K562 (cell line): ENCODE data around the gene RHEB. TPM values are rescaled to one million over a fixed set of nuclear protein-coding genes. Genes with fewer than 3 reads are reported as not detected.
A peak's percentile ranks its signal among the peaks of the same experiment; 100 is the strongest.

Experiments used
- ARID1B ChIP-seq: fragments of 450-650 bp; IDR thresholded peaks from 2 replicates; pipeline ENCODE4 v1.6.1; 2016; ENCODE audit warnings: antibody characterized with exemption, mild to moderate bottlenecking, inconsistent platforms
- ATF2 ChIP-seq: sonication (generic); formaldehyde crosslinking; IDR thresholded peaks from 2 replicates; pipeline ENCODE4 v1.8.1; 2022; ENCODE audit warnings: missing genetic modification reagents
- BACH1 ChIP-seq: fragments of 200-800 bp; sonication (Bioruptor generic); IDR thresholded peaks from 2 replicates; pipeline ENCODE4 v1.6.1; 2016; ENCODE audit warnings: missing genetic modification characterization, missing compliant biosample characterization
- C11orf30 ChIP-seq: fragments of 450-650 bp; IDR thresholded peaks from 2 replicates; pipeline ENCODE4 v1.6.1; 2016; ENCODE audit warnings: low read depth, mild to moderate bottlenecking
- CXXC5 ChIP-seq: fragments of 250-450 bp; sonication (Bioruptor Pico); IDR thresholded peaks from 2 replicates; pipeline ENCODE4 v1.8.0; 2022; ENCODE audit warnings: inconsistent platforms, mild to moderate bottlenecking, moderate library complexity
- DACH1 ChIP-seq: fragments of 450-650 bp; IDR thresholded peaks from 2 replicates; pipeline ENCODE4 v1.6.1; 2018; ENCODE audit not compliant: partially characterized antibody
- GTF2E2 ChIP-seq: fragments of 200-800 bp; sonication (Bioruptor generic); IDR thresholded peaks from 2 replicates; pipeline ENCODE4 v1.6.1; 2016; ENCODE audit warnings: missing genetic modification characterization, missing compliant biosample characterization
- GTF2F1 ChIP-seq: IDR thresholded peaks from 2 replicates; pipeline ENCODE4 v1.6.1; 2011; ENCODE audit warnings: low read depth, low read length, improper control_type of control experiment
- HMG20A ChIP-seq: fragments of 450-650 bp; formaldehyde crosslinking; conservative IDR thresholded peaks from 2 replicates; pipeline ENCODE4 v1.4.0; 2020; ENCODE audit warnings: mild to moderate bottlenecking, mixed read lengths
- JUND ChIP-seq, 2 experiments: IDR thresholded peaks; 2 replicates in 1 of 2; 3 replicates in 1 of 2; pipeline ENCODE4 v1.6.1; 2011; ENCODE audit warnings: borderline replicate concordance in 2 of 2, low read depth in 2 of 2, low read length in 2 of 2, improper control_type of control experiment in 1 of 2, missing biosample characterization in 1 of 2, missing genetic modification characterization in 1 of 2, missing genetic modification reagents in 1 of 2
- MAFF ChIP-seq: IDR thresholded peaks from 2 replicates; pipeline ENCODE4 v1.6.1; 2012; ENCODE audit warnings: low read length, improper control_type of control experiment
- MAFG ChIP-seq: fragments of 450-650 bp; conservative IDR thresholded peaks from 2 replicates; pipeline ENCODE4 v1.6.1; 2016; ENCODE audit warnings: missing genetic modification characterization, missing compliant biosample characterization
- MNT ChIP-seq, 2 experiments: fragments of 450-650 bp; conservative IDR thresholded peaks; 2 replicates each; pipeline ENCODE4 v1.6.1; 2017; ENCODE audit warnings: mild to moderate bottlenecking in 2 of 2, moderate library complexity in 2 of 2
- NCOA2 ChIP-seq, 2 experiments: fragments of 450-650 bp; IDR thresholded peaks; 2 replicates each; pipeline ENCODE4 v1.6.1; 2018; ENCODE audit warnings: mild to moderate bottlenecking in 2 of 2, moderate library complexity in 1 of 2; ENCODE audit not compliant: partially characterized antibody in 2 of 2
- NELFE ChIP-seq: IDR thresholded peaks from 2 replicates; pipeline ENCODE4 v1.6.1; 2011; ENCODE audit warnings: mild to moderate bottlenecking; ENCODE audit not compliant: insufficient read depth, insufficient read length
- NR4A1 ChIP-seq, 2 experiments: fragments of 250-450 bp in 1 of 2; fragments of 450-650 bp in 1 of 2; sonication (Bioruptor Pico) in 1 of 2; IDR thresholded peaks; 2 replicates each; pipeline versions ENCODE4 v1.4.0 to v1.6.1; 2016 to 2020; ENCODE audit warnings: mild to moderate bottlenecking in 2 of 2, missing compliant biosample characterization in 1 of 2, missing genetic modification characterization in 1 of 2, moderate library complexity in 1 of 2
- SMC3 ChIP-seq: conservative IDR thresholded peaks from 2 replicates; pipeline ENCODE4 v1.6.1; 2011; ENCODE audit warnings: low read depth, low read length, improper control_type of control experiment; ENCODE audit not compliant: insufficient read depth
- TAF7 ChIP-seq: fragments of 450-650 bp; IDR thresholded peaks from 2 replicates; pipeline ENCODE4 v1.6.1; 2016; ENCODE audit warnings: missing genetic modification characterization, missing compliant biosample characterization
- ZNF592 ChIP-seq: fragments of 450-650 bp; IDR thresholded peaks from 2 replicates; pipeline ENCODE4 v1.6.1; 2017; ENCODE audit warnings: antibody characterized with exemption, mild to moderate bottlenecking
- polyA plus RNA-seq, 8 experiments: library from polyadenylated mRNA; depleted of rRNA in 4 of 8; stranded (reverse) in 5 of 8; unstranded in 3 of 8; fragments of >200 nt; fragmentation: Nextera tagmentation in 2 of 8; fragmentation: Illumina TruSeq in 1 of 8; extraction: Ambion mirVana in 2 of 8; extraction: Trizol in 1 of 8; gene quantifications; 2 replicates each; pipeline versions ENCODE4 v1.2.1 to v1.2.3, GENCODE V29; 2011 to 2014; ENCODE audit warnings: inconsistent platforms in 1 of 8, missing spikeins in 1 of 8
- total RNA-seq, 7 experiments: library from RNA; depleted of rRNA in 6 of 7; stranded (reverse); fragments of >200 nt in 6 of 7; fragmentation: Illumina TruSeq in 2 of 7; extraction: Trizol in 2 of 7; gene quantifications; 2 replicates each; pipeline versions ENCODE4 v1.2.1 to v1.2.3, GENCODE V29; 2011 to 2021; ENCODE audit warnings: low replicate concordance in 1 of 7

The RHEB gene
- total and polyA plus RNA-seq, 9 of the 15 experiments (the other 6 are each of a cell fraction or from before 2014, with no cell fraction given), result 28.5 to 249 (median 182) TPM

- TF ChIP-seq TAF7 (tag), result no peak
- TF ChIP-seq NELFE, result no peak
- no peak for TF ChIP-seq ATF2
- TF ChIP-seq CXXC5 (CRISPR knock-in tag), result no peak
- peak; percentile 20; the same call in 1 of the 2 replicates for TF ChIP-seq ARID1B
- 0 out of 4 replicates have a peak, but pooled peaks of 1 of the 2 experiments have one; percentile 22 for TF ChIP-seq MNT (conservative IDR thresholded peaks at IDR 0.05)
- TF ChIP-seq GTF2E2 (tag), result no peak
- peak; percentile 73; the same call in 1 of the 2 replicates for TF ChIP-seq ZNF592
- TF ChIP-seq MAFG, result peak; percentile 95
- TF ChIP-seq MAFF, result peak; percentile 91
- TF ChIP-seq C11orf30, result peak; percentile 95
- no peak for TF ChIP-seq JUND (IDR thresholded peaks at IDR 0.05; ENCODE audit: borderline replicate concordance, low read depth, low read length)
- no peak for TF ChIP-seq JUND (tag; IDR thresholded peaks at IDR 0.05; ENCODE audit: borderline replicate concordance, low read depth, low read length)
- TF ChIP-seq NCOA2 (IDR thresholded peaks at IDR 0.05; ENCODE audit: partially characterized antibody in 2 of 2), result peak in 1 of 2 experiments; percentile 11
- TF ChIP-seq NR4A1 (CRISPR knock-in tag; IDR thresholded peaks at IDR 0.05), result no peak
- no peak for TF ChIP-seq NR4A1 (tag; IDR thresholded peaks at IDR 0.05)
- TF ChIP-seq HMG20A (CRISPR knock-in tag), result no peak
- TF ChIP-seq GTF2F1, result no peak
- no peak for TF ChIP-seq SMC3
- TF ChIP-seq DACH1, result no peak
- TF ChIP-seq BACH1 (tag), result peak; percentile 91
These were observed 14.3 kb downstream of the RHEB start (continued) for GRCh38 chr7:151505433-151505832.
